ENCODE results near the gene C1orf159.
"Not testable (repeated sequence)": the region's sequence is repeated elsewhere in the genome, so short reads cannot be mapped to it uniquely, and the experiment has no call there.

Gene C1orf159

GRCh38 chr1:1149416-1149815 lies 33.5 kb upstream of the C1orf159 start:
- no peak for DNase-seq (ENCODE audit: low read depth in 2 of 2)

GRCh38 chr1:1148569-1148968 lies 32.7 kb upstream of the C1orf159 start:
- DNase-seq (ENCODE audit: low read depth in 2 of 2), result no peak

GRCh38 chr1:1148061-1148460 lies 32.2 kb upstream of the C1orf159 start:
- no peak for DNase-seq (ENCODE audit: low read depth in 2 of 2)

- DNase-seq (ENCODE audit: low read depth in 2 of 2), result no peak
Measured at GRCh38 chr1:1146596-1146995, 30.7 kb upstream of the C1orf159 start.

GRCh38 chr1:1146026-1146425 lies 30.1 kb upstream of the C1orf159 start:
- no peak for DNase-seq (ENCODE audit: low read depth in 2 of 2)

- no peak for DNase-seq (ENCODE audit: low read depth in 2 of 2)
Measured at GRCh38 chr1:1145547-1145914, 29.6 kb upstream of the C1orf159 start.

GRCh38 chr1:1144843-1145546 lies 29.1 kb upstream of the C1orf159 start:
- no peak for DNase-seq (ENCODE audit: low read depth in 2 of 2)

- peak; percentile 35 to 49 for DNase-seq (ENCODE audit: low read depth in 2 of 2)
Measured at GRCh38 chr1:1144122-1144842, 28.4 kb upstream of the C1orf159 start.

GRCh38 chr1:1143636-1144035 lies 27.7 kb upstream of the C1orf159 start:
- no peak for DNase-seq (ENCODE audit: low read depth in 2 of 2)

GRCh38 chr1:1142844-1143243 lies 27.0 kb upstream of the C1orf159 start:
- no peak for DNase-seq (ENCODE audit: low read depth in 2 of 2)

GRCh38 chr1:1142352-1142751 lies 26.5 kb upstream of the C1orf159 start:
- not testable (repeated sequence) for DNase-seq (ENCODE audit: low read depth in 2 of 2)

GRCh38 chr1:1141911-1142250 lies 26.0 kb upstream of the C1orf159 start:
- no peak for DNase-seq (ENCODE audit: low read depth in 2 of 2)

GRCh38 chr1:1141244-1141910 lies 25.5 kb upstream of the C1orf159 start:
- DNase-seq (ENCODE audit: low read depth in 2 of 2), result no peak

- no peak for DNase-seq (ENCODE audit: low read depth in 2 of 2)
Measured at GRCh38 chr1:1140673-1141072, 24.8 kb upstream of the C1orf159 start.

GRCh38 chr1:1137256-1138045 lies 21.6 kb upstream of the C1orf159 start:
- DNase-seq (ENCODE audit: low read depth in 2 of 2), result peak; percentile 65 to 78

GRCh38 chr1:1136547-1137230 lies 20.8 kb upstream of the C1orf159 start:
- no peak for DNase-seq (ENCODE audit: low read depth in 2 of 2)

GRCh38 chr1:1135339-1136136 lies 19.6 kb upstream of the C1orf159 start:
- DNase-seq (ENCODE audit: low read depth in 2 of 2), result no peak

- DNase-seq (ENCODE audit: low read depth in 2 of 2), result no peak
Measured at GRCh38 chr1:1134300-1134970, 18.5 kb upstream of the C1orf159 start.

GRCh38 chr1:1132956-1133750 lies 17.3 kb upstream of the C1orf159 start:
- no peak for DNase-seq (ENCODE audit: low read depth in 2 of 2)

Data from stimulated activated CD8-positive, alpha-beta memory T cell treated with anti-CD3 and anti-CD28 coated beads, Interleukin-15, amount 100 ng/mL, for 48 hours (primary cell).